Limb (tissue), 2 donors: Measurements from ENCODE around the gene ZNF451.

Source experiments
- DNase-seq, 2 donors: peaks; one replicate each; pipeline ENCODE4 v3.0.0-alpha.2; 2016; ENCODE audit errors: extremely low spot score in 2 of 2

ZNF451 gene

GRCh38 chr6:57158658-57159057, 68.7 kb downstream of the ZNF451 start:
- DNase-seq = no peak

GRCh38 chr6:57159127-57159526, 69.1 kb downstream of the ZNF451 start:
- no peak for DNase-seq

GRCh38 chr6:57162028-57162427, 72.0 kb downstream of the ZNF451 start:
- DNase-seq = no peak

- DNase-seq = no peak
These were observed 72.5 kb downstream of the ZNF451 start for GRCh38 chr6:57162516-57162915.

GRCh38 chr6:57163956-57164355, 74.0 kb downstream of the ZNF451 start:
- DNase-seq = no peak

GRCh38 chr6:57165080-57165479, 75.1 kb downstream of the ZNF451 start:
- no peak for DNase-seq

GRCh38 chr6:57172136-57173055, 82.4 kb downstream of the ZNF451 start, which contains the start of gene BAG2:
TSS of gene BAG2 (plus strand) at chr6:57172326. CDS start at chr6:57172698, 372 bp downstream.
- DNase-seq = peak; percentile 77 to 85

GRCh38 chr6:57173056-57173885, 83.3 kb downstream of the ZNF451 start:
- DNase-seq = peak in 1 of 2 donors; percentile 33

- peak in 1 of 2 donors; percentile 35 for DNase-seq
These were observed 84.0 kb downstream of the ZNF451 start for GRCh38 chr6:57173886-57174510.

GRCh38 chr6:57174511-57174907, 84.5 kb downstream of the ZNF451 start:
- no peak for DNase-seq

GRCh38 chr6:57177545-57178265, 87.7 kb downstream of the ZNF451 start:
- peak in 1 of 2 donors; percentile 51 for DNase-seq

- DNase-seq = no peak
These were observed 90.6 kb downstream of the ZNF451 start for GRCh38 chr6:57180596-57180995.

- DNase-seq = peak; percentile 15 to 36
These were observed 92.0 kb downstream of the ZNF451 start for GRCh38 chr6:57182017-57182432.

GRCh38 chr6:57183336-57183735, 93.3 kb downstream of the ZNF451 start:
- DNase-seq = no peak

- peak in 1 of 2 donors; percentile 33 for DNase-seq
These were observed 100.2 kb downstream of the ZNF451 start for GRCh38 chr6:57190140-57190539.

- DNase-seq = no peak
These were observed 103.2 kb downstream of the ZNF451 start for GRCh38 chr6:57193177-57193576.

GRCh38 chr6:57195457-57195856, 105.5 kb downstream of the ZNF451 start:
- no peak for DNase-seq

GRCh38 chr6:57198926-57199636, 109.1 kb downstream of the ZNF451 start:
- DNase-seq = no peak

- DNase-seq = no peak
These were observed 111.7 kb downstream of the ZNF451 start for GRCh38 chr6:57201718-57202117.
